ENCODE measurements around the gene PDE9A. TPM values are rescaled to one million over a fixed set of nuclear protein-coding genes. Genes with fewer than 3 reads are reported as not detected.

Gene PDE9A
- total and polyA plus RNA-seq, 2 of the 4 experiments (the other 2 are of a cell fraction) = 0.89 to 0.90 TPM

GRCh38 chr21:42739061-42739931, 85.9 kb downstream of the PDE9A start:
- H4K20me1 ChIP-seq (ENCODE audit: insufficient read depth, low read length) = no peaks in the 10 kb centered on the region
- dilution Hi-C loops (cut with HindIII; ENCODE audit: low sequenced_read_pairs, unreplicated experiment) (no loop called here), in situ Hi-C loops (cut with MboI; ENCODE audit: low sequenced_read_pairs) (no loop called here), intact Hi-C loops (cut with micrococcal nuclease) (no loop called here)
- H3K36me3 ChIP-seq (ENCODE audit: control insufficient read depth, insufficient read depth, low read length) = no peaks in the 10 kb centered on the region
- no peak overlapping the region for H2AK9ac ChIP-seq (replicated peaks; ENCODE audit: low read depth, low read length, poor library complexity)
- TF ChIP-seq SMC3 (IDR thresholded peaks at IDR 0.05; ENCODE audit: low read depth, low read length) = no peak
- peak; percentile 19; the same call in 1 of the 2 replicates for TF ChIP-seq CEBPB (IDR thresholded peaks at IDR 0.05; ENCODE audit: low read depth, low read length)
- TF ChIP-seq RAD21 (IDR thresholded peaks at IDR 0.05; ENCODE audit: low read length) = no peak
- H3K23ac ChIP-seq (ENCODE audit: low read depth, low read length) = no peak overlapping the region
- H2BK5ac ChIP-seq (ENCODE audit: low read depth, low read length, poor library complexity, severe bottlenecking) = no peak overlapping the region
- peaks cover 7% of the 10 kb centered on the region; the same call in 1 of the 2 replicates for H3K4me1 ChIP-seq (ENCODE audit: control insufficient read depth, insufficient read depth, low read length)
- POLR2A ChIA-PET (ENCODE audit: unreplicated experiment) = no interaction called here
- H4K91ac ChIP-seq (ENCODE audit: insufficient read depth, low read depth, low read length) = no peak overlapping the region
- H4K8ac ChIP-seq (ENCODE audit: low read depth in 2 of 2, low read length in 2 of 2) = no peak overlapping the region
- no peak overlapping the region for H3K4me3 ChIP-seq (ENCODE audit: insufficient read depth, low read depth, low read length)
- H3K56ac ChIP-seq (ENCODE audit: extremely low read depth, insufficient read depth, low read length) = no peak overlapping the region
- no peak overlapping the region for H3K27ac ChIP-seq (ENCODE audit: insufficient read depth, low read length)
- H3K79me1 ChIP-seq (ENCODE audit: low read depth in 1 of 2, low read length in 2 of 2) = no peaks in the 10 kb centered on the region
- peak; percentile 24 for DNase-seq
- CTCF ChIA-PET = interaction anchor here (0.6 kb wide), 1 partner anchor 50 kb away, joined by 3 read pairs; no protein-coding TSS in a partner anchor
- no peak overlapping the region for H2BK20ac ChIP-seq (ENCODE audit: low read depth, low read length)
- no peak overlapping the region for H3K4me2 ChIP-seq (ENCODE audit: low read depth, low read length)
- no peaks in the 10 kb centered on the region for H3K9me1 ChIP-seq (ENCODE audit: insufficient read depth, low read length)
- no peak overlapping the region for H2AK5ac ChIP-seq (ENCODE audit: low read depth, low read length)
- no peak overlapping the region for H3K9ac ChIP-seq (ENCODE audit: low read depth, low read length)
- WGBS, 2 experiments (ENCODE audit: extremely low coverage in 2 of 2, insufficient read length in 1 of 2) = 77% methylated on average over 2 of the region's 21 CpGs; no CpG with 5 or more reads in 1 of the 2 experiments
- peak; percentile 29; the same call in 1 of the 2 replicates for ATAC-seq (ENCODE audit: low read depth)
- no peak overlapping the region for H3K4ac ChIP-seq (ENCODE audit: low read depth, low read length)
- no peak overlapping the region for H4K5ac ChIP-seq (ENCODE audit: low read depth, low read length)
- H3K9me3 ChIP-seq (ENCODE audit: control insufficient read depth, insufficient read depth, low read length) = no peaks in the 10 kb centered on the region
- H3K27me3 ChIP-seq (ENCODE audit: control insufficient read depth, insufficient read depth, low read length) = no peaks in the 10 kb centered on the region; the same call in 1 of the 2 replicates
- no TSS peak for BruUV-seq (replicated peaks)
- H2AFZ ChIP-seq (replicated peaks; ENCODE audit: low read length, poor library complexity) = no peak overlapping the region
- no peak overlapping the region for H3K18ac ChIP-seq (ENCODE audit: low read depth, low read length)
- no peak overlapping the region for H3K14ac ChIP-seq (replicated peaks; ENCODE audit: low read depth, low read length)
- no peak overlapping the region for H2BK15ac ChIP-seq (ENCODE audit: low read depth, low read length)
- no peak overlapping the region for H2BK120ac ChIP-seq (ENCODE audit: low read depth, low read length)
